GM12878 (cell line): ENCODE measurements around the gene LRRC27. TPM values are rescaled to one million over a fixed set of nuclear protein-coding genes. Genes with fewer than 3 reads are reported as not detected.

Experiments used
- ATAC-seq: fragments of 200-7000 bp; cut with Tn5 transposase; 3 replicates; pipeline ENCODE4 v1.9.1; 2020; ENCODE audit warnings: mild to moderate bottlenecking, moderate library complexity
- BruUV-seq: library from RNA; stranded (reverse); fragments of 400-500 nt; replicated peaks from 2 replicates; lab custom pipeline; 2021; lab: Mats Ljungman, UMichigan
- CTCF ChIA-PET: fragments of 300-600 bp; sonication (Branson Sonifier 250); formaldehyde crosslinking; extraction: SDS; loops from one replicate; lab custom pipeline; 2021; ENCODE audit warnings: inconsistent platforms; lab: Yijun Ruan, JAX
- POLR2A ChIA-PET: fragments of 350-600 bp; formaldehyde crosslinking; extraction: SDS; loops from one replicate; lab custom pipeline; 2021; ENCODE audit warnings: inconsistent platforms; lab: Charles Lee
- RAD21 ChIA-PET: fragments of 300-600 bp; sonication (Branson Sonifier 250); formaldehyde crosslinking; loops from one replicate; lab custom pipeline; 2023; ENCODE audit warnings: antibody characterized with exemption; ENCODE audit not compliant: unreplicated experiment; lab: Charles Lee
- SMC1A ChIA-PET: fragments of 300-600 bp; sonication (Branson Sonifier 250); formaldehyde crosslinking; loops from one replicate; lab custom pipeline; 2023; ENCODE audit not compliant: unreplicated experiment, uncharacterized antibody; lab: Charles Lee
- DNase-seq: peaks from one replicate; pipeline ENCODE4 v3.0.0-alpha.2; 2011; ENCODE audit warnings: low read depth, low spot score
- FAIRE-seq: peaks from 3 replicates; lab custom pipeline; 2011; peaks lifted over from hg19 to GRCh38; lab: Jason Lieb, UNC
- H2AFZ ChIP-seq: 2 replicates; pipeline ENCODE4 v1.6.0; 2011; ENCODE audit warnings: low read depth, low read length, control low read depth; ENCODE audit not compliant: control insufficient read depth
- H3K27ac ChIP-seq: 2 replicates; pipeline ENCODE4 v1.5.1; 2011; ENCODE audit warnings: control low read depth; ENCODE audit not compliant: control insufficient read depth, insufficient read depth
- H3K27me3 ChIP-seq, 2 experiments: replicated peaks in 1 of 2; 2 replicates each; pipeline versions ENCODE4 v1.6.0 to v1.6.1; 2011; ENCODE audit warnings: low read length in 1 of 2; ENCODE audit not compliant: control insufficient read depth in 2 of 2, insufficient read depth in 2 of 2
- H3K36me3 ChIP-seq, 2 experiments: 2 replicates each; pipeline ENCODE4 v1.5.1; 2011; ENCODE audit warnings: low read length in 1 of 2; ENCODE audit not compliant: control insufficient read depth in 2 of 2, insufficient read depth in 2 of 2
- H3K4me1 ChIP-seq: 2 replicates; pipeline ENCODE4 v1.6.1; 2011; ENCODE audit warnings: mild to moderate bottlenecking, low read length, moderate library complexity, mixed read lengths; ENCODE audit not compliant: control insufficient read depth, insufficient read depth
- H3K4me2 ChIP-seq: 2 replicates; pipeline ENCODE4 v1.6.0; 2011; ENCODE audit warnings: control low read depth; ENCODE audit not compliant: control insufficient read depth, insufficient read depth
- H3K4me3 ChIP-seq: fragments of 200-600 bp; sonication (generic); 2 replicates; pipeline ENCODE4 v1.5.1; 2016
- H3K79me2 ChIP-seq: 2 replicates; pipeline ENCODE4 v1.6.0; 2011; ENCODE audit warnings: low read length; ENCODE audit not compliant: control insufficient read depth, insufficient read depth
- H3K9ac ChIP-seq: 2 replicates; pipeline ENCODE4 v1.8.0; 2011; ENCODE audit warnings: low read length, control low read depth, mixed read lengths; ENCODE audit not compliant: control insufficient read depth, insufficient read depth
- H3K9me3 ChIP-seq: replicated peaks from 3 replicates; pipeline ENCODE4 v1.5.1; 2011; ENCODE audit warnings: mild to moderate bottlenecking, low read length; ENCODE audit not compliant: control insufficient read depth, insufficient read depth
- H4K20me1 ChIP-seq: 2 replicates; pipeline ENCODE4 v1.6.0; 2011; ENCODE audit not compliant: control insufficient read depth, insufficient read depth
- CHD2 ChIP-seq: IDR thresholded peaks from 2 replicates; pipeline ENCODE4 v1.6.1; 2011; ENCODE audit warnings: low read depth, low read length, improper control_type of control experiment, borderline replicate concordance
- EED ChIP-seq: sonication (generic); IDR thresholded peaks from 2 replicates; pipeline ENCODE4 v1.6.1; 2016; ENCODE audit warnings: antibody characterized with exemption, low read depth
- IKZF1 ChIP-seq: fragments of 450-650 bp; conservative IDR thresholded peaks from 2 replicates; pipeline ENCODE4 v1.6.1; 2017; ENCODE audit warnings: antibody characterized with exemption, mild to moderate bottlenecking
- KLF5 ChIP-seq: fragments of 450-650 bp; IDR thresholded peaks from 2 replicates; pipeline ENCODE4 v1.6.1; 2014; ENCODE audit warnings: mild to moderate bottlenecking; ENCODE audit not compliant: partially characterized antibody
- MYB ChIP-seq: fragments of 150-350 bp; IDR thresholded peaks from 2 replicates; pipeline ENCODE4 v1.6.1; 2014; ENCODE audit warnings: mild to moderate bottlenecking, low read depth, low read length, borderline replicate concordance
- NFIC ChIP-seq: IDR thresholded peaks from 2 replicates; pipeline ENCODE4 v1.6.1; 2012; ENCODE audit warnings: low read depth, mild to moderate bottlenecking, inconsistent platforms, low read length, moderate library complexity
- NRF1 ChIP-seq: conservative IDR thresholded peaks from 2 replicates; pipeline ENCODE4 v1.6.1; 2011; ENCODE audit warnings: mild to moderate bottlenecking, low read depth, low read length, improper control_type of control experiment
- PAX5 ChIP-seq: IDR thresholded peaks from 2 replicates; pipeline ENCODE4 v1.6.1; 2011; ENCODE audit warnings: low read depth, low read length, borderline replicate concordance
- POLR2AphosphoS2 ChIP-seq: IDR thresholded peaks from 2 replicates; pipeline ENCODE4 v1.6.1; 2011; ENCODE audit warnings: low read depth, mild to moderate bottlenecking, low read length, improper control_type of control experiment, moderate library complexity
- RAD21 ChIP-seq: IDR thresholded peaks from 2 replicates; pipeline ENCODE4 v1.6.1; 2011; ENCODE audit warnings: mild to moderate bottlenecking, low read depth, low read length, moderate library complexity; ENCODE audit not compliant: insufficient read depth
- SUPT20H ChIP-seq: IDR thresholded peaks from 2 replicates; pipeline ENCODE4 v1.6.1; 2011; ENCODE audit warnings: low read depth, mild to moderate bottlenecking, low read length, moderate library complexity, borderline replicate concordance; ENCODE audit not compliant: control insufficient read depth
- SUZ12 ChIP-seq: fragments of 200-600 bp; sonication (generic); IDR thresholded peaks from one replicate; pipeline ENCODE4 v1.6.1; 2018; ENCODE audit warnings: antibody characterized with exemption, mild to moderate bottlenecking; ENCODE audit not compliant: unreplicated experiment
- TBL1XR1 ChIP-seq: IDR thresholded peaks from 2 replicates; pipeline ENCODE4 v1.6.1; 2012; ENCODE audit warnings: low read depth, low read length, improper control_type of control experiment
- TCF7 ChIP-seq: IDR thresholded peaks from 2 replicates; pipeline ENCODE4 v1.6.1; 2014; ENCODE audit warnings: antibody characterized with exemption, borderline replicate concordance
- WGBS: methylation state at CpG from one replicate; pipeline ENCODE4 v1.1.6; 2016; ENCODE audit warnings: low lambda C conversion rate; ENCODE audit not compliant: insufficient replicate concordance, insufficient coverage; ENCODE audit errors: missing lambda C conversion rate; 5-methylcytosine and 5-hydroxymethylcytosine counted together
- in situ Hi-C: fragments of 300-500 bp; cut with MboI; formaldehyde crosslinking; loops from 9 replicates; pipeline ENCODE4 v1.14.3; 2018; ENCODE audit warnings: mixed read lengths
- intact Hi-C: fragments of 100-400 bp; cut with micrococcal nuclease; formaldehyde crosslinking; loops from one replicate; pipeline ENCODE4 v1.14.2; 2022; ENCODE audit not compliant: unreplicated experiment
- polyA plus RNA-seq, 11 experiments: library from polyadenylated mRNA; depleted of rRNA in 4 of 11; unstranded in 6 of 11; stranded (reverse) in 5 of 11; fragments of >200 nt; fragmentation: Nextera tagmentation in 4 of 11; fragmentation: Illumina TruSeq in 1 of 11; extraction: Ambion mirVana in 4 of 11; extraction: Trizol in 1 of 11; gene quantifications; 1 replicate in 1 of 11; 2 replicates in 10 of 11; pipeline versions ENCODE4 v1.2.1 to v1.2.3, GENCODE V29; 2011 to 2016; ENCODE audit warnings: inconsistent platforms in 2 of 11, missing spikeins in 2 of 11, low read depth in 1 of 11
- total RNA-seq, 4 experiments: library from RNA; depleted of rRNA in 3 of 4; stranded (reverse); fragments of >200 nt in 3 of 4; fragmentation: Illumina TruSeq in 1 of 4; extraction: Trizol in 1 of 4; gene quantifications; 2 replicates each; pipeline versions ENCODE4 v1.2.1 to v1.2.3, GENCODE V29; 2013 to 2021
- TF ChIP-seq, protein P1 (sequence below): fragments of 450-650 bp; IDR thresholded peaks from 2 replicates; pipeline ENCODE4 v1.6.1; 2017; ENCODE audit warnings: borderline replicate concordance
- TF ChIP-seq, protein P2 (sequence below): IDR thresholded peaks from 2 replicates; pipeline ENCODE4 v1.6.1; 2011; ENCODE audit warnings: low read depth, mild to moderate bottlenecking, low read length, moderate library complexity, borderline replicate concordance; ENCODE audit errors: extremely low read depth
- TF ChIP-seq, protein P3 (sequence below): fragments of 450-650 bp; IDR thresholded peaks from 2 replicates; pipeline ENCODE4 v1.6.1; 2017; ENCODE audit warnings: mild to moderate bottlenecking, low read depth, inconsistent platforms; ENCODE audit not compliant: poor library complexity, severe bottlenecking

LRRC27 gene
- total and polyA plus RNA-seq, 10 of the 15 experiments (the other 5 are each of a cell fraction or from before 2014, with no cell fraction given): 0.48 to 6.9 (median 4.7) TPM

DNA sequence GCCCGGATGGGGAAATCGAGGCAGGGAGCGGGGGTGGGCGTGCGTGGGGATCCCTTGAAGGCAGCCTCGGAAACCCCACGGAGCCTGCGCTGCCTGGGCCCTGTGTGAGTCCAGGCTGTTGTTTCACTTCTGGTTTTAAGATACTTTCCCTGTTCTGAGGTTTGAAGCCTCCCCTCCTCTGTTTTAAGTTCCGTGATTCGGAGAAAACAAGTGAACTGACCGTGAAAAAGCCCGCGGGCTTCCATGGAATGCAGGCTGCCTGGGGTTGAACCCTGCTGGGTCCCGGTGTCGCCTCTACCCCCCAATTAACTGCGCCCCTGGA, 401 bp downstream of the LRRC27 start (continued):
- no peak for TF ChIP-seq PAX5
- TF ChIP-seq, protein P1, sequence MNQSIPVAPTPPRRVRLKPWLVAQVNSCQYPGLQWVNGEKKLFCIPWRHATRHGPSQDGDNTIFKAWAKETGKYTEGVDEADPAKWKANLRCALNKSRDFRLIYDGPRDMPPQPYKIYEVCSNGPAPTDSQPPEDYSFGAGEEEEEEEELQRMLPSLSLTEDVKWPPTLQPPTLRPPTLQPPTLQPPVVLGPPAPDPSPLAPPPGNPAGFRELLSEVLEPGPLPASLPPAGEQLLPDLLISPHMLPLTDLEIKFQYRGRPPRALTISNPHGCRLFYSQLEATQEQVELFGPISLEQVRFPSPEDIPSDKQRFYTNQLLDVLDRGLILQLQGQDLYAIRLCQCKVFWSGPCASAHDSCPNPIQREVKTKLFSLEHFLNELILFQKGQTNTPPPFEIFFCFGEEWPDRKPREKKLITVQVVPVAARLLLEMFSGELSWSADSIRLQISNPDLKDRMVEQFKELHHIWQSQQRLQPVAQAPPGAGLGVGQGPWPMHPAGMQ: no peak
- no peak for TF ChIP-seq SUPT20H
- TF ChIP-seq RAD21: no peak
- TF ChIP-seq, protein P2, sequence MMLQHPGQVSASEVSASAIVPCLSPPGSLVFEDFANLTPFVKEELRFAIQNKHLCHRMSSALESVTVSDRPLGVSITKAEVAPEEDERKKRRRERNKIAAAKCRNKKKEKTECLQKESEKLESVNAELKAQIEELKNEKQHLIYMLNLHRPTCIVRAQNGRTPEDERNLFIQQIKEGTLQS: no peak
- TF ChIP-seq, protein P3, sequence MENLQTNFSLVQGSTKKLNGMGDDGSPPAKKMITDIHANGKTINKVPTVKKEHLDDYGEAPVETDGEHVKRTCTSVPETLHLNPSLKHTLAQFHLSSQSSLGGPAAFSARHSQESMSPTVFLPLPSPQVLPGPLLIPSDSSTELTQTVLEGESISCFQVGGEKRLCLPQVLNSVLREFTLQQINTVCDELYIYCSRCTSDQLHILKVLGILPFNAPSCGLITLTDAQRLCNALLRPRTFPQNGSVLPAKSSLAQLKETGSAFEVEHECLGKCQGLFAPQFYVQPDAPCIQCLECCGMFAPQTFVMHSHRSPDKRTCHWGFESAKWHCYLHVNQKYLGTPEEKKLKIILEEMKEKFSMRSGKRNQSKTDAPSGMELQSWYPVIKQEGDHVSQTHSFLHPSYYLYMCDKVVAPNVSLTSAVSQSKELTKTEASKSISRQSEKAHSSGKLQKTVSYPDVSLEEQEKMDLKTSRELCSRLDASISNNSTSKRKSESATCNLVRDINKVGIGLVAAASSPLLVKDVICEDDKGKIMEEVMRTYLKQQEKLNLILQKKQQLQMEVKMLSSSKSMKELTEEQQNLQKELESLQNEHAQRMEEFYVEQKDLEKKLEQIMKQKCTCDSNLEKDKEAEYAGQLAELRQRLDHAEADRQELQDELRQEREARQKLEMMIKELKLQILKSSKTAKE: no peak

DNA sequence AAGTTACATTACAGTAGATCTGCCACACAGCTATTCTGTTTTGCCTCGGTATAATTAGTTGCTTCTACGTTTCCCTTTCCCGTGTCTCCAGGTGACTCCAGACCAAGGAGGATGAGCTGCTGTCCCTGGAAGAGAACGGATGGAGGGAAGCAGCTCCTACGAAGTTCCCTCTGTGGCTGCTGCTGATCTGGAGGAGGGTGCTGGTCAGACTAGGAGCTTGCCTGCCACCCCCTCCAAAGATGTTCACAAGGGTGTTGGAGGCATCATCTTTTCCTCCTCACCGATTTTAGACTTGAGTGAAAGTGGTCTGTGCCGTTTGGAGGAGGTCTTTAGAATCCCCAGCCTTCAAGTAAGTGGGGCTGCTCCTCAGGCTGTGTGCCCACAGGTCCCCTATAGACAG, 1.4 kb downstream of the LRRC27 start:
- no peaks in the 10 kb centered on the region for H3K27me3 ChIP-seq
- H3K9ac ChIP-seq: no peak overlapping the region
- H3K4me2 ChIP-seq: no peak overlapping the region
- no peaks in the 10 kb centered on the region for H4K20me1 ChIP-seq
- in situ Hi-C loops: loop anchor here (10.0 kb wide), 1 partner anchor 429 kb away; the partner anchor contains the start of gene PPP2R2D
- no peaks in the 10 kb centered on the region for H3K9me3 ChIP-seq
- ChIA-PET RAD21 (no interaction called here), CTCF (no interaction called here), POLR2A (interaction anchor here (0.6 to 0.7 kb wide), 2 partner anchors 118 to 1174 kb away, joined by 3 to 5 read pairs; no protein-coding TSS in a partner anchor), SMC1A (no interaction called here)
- no peak for DNase-seq
- H3K4me1 ChIP-seq: peaks cover 7% of the 10 kb centered on the region
- no peak for TF ChIP-seq CHD2
- TF ChIP-seq, protein P2: no peak
- TF ChIP-seq EED: no peak
- no peak for TF ChIP-seq POLR2AphosphoS2
- no peak for TF ChIP-seq KLF5
- no peak for TF ChIP-seq MYB
- no peak for TF ChIP-seq TBL1XR1
- no peak for TF ChIP-seq NFIC
- TF ChIP-seq IKZF1: no peak
- TF ChIP-seq TCF7: no peak
- TF ChIP-seq NRF1: no peak
- TF ChIP-seq SUZ12: no peak
- 93% methylated on average over 7 of the region's 7 CpGs for WGBS
- H3K36me3 ChIP-seq: no peaks in the 10 kb centered on the region
- intact Hi-C loops: loop anchor here (5.0 kb wide), 1 partner anchor 431 kb away; the partner anchor contains the start of gene PPP2R2D
- no peak overlapping the region for H2AFZ ChIP-seq
- FAIRE-seq: no peak
- H3K27ac ChIP-seq: no peak overlapping the region
- no TSS peak for BruUV-seq
- H3K4me3 ChIP-seq: no peak overlapping the region
- ATAC-seq: no peak
- peaks cover 28% of the 10 kb centered on the region for H3K79me2 ChIP-seq
